ENCODE data around the gene FKBP11. TPM values are rescaled to one million over a fixed set of nuclear protein-coding genes. Genes with fewer than 3 reads are reported as not detected.

The FKBP11 gene
- total RNA-seq (10 to 100 TPM; 13.4 to 22.4 TPM), polyA plus RNA-seq (ENCODE audit: insufficient read depth, low read depth, low replicate concordance) (16.4 TPM)
- long read RNA-seq, donor 1, full-length matches to known transcripts, result 15 of 15 reads
- long read RNA-seq, donor 1, partial matches to known transcripts, result 0 of 15 reads
- long read RNA-seq, donor 1, other reads (novel, unspliced or antisense), result 0 of 15 reads
- long read RNA-seq, donor 2, full-length matches to known transcripts, result 8 of 8 reads
- long read RNA-seq, donor 2, partial matches to known transcripts, result 0 of 8 reads
- long read RNA-seq, donor 2, other reads (novel, unspliced or antisense), result 0 of 8 reads

GRCh38 chr12:48925304-48926011 is at the start of gene FKBP11:
Gene FKBP11 (minus strand): TSS chr12:48925492. CDS start chr12:48925428, 64 bp downstream.
- peak; percentile 50 for DNase-seq
- Histone ChIP-seq H3K27me3 (no peaks in the 10 kb centered on the region), H3K4me3 (peak within 1 kb of the TSS; percentile 72 to 75), H3K4me1 (peaks cover 14% of the 10 kb centered on the region), H3K9me3 (no peaks in the 10 kb centered on the region), H3K27ac (no peak within 1 kb of the TSS), H3K36me3 (ENCODE audit: low read depth, missing control alignments) (no peaks in the 10 kb centered on the region)
- TF ChIP-seq POLR2A (IDR thresholded peaks at IDR 0.05) (no peak), CTCF (IDR thresholded peaks at IDR 0.05) (no peak)
- 8 to 13% methylated on average over 2 to 27 of the region's 38 CpGs for WGBS, 2 donors
- intact Hi-C loops (cut with DNase I; ENCODE audit: low total_unique reads), result no loop called here

- no peaks in the 10 kb centered on the region for H3K36me3 ChIP-seq (ENCODE audit: low read depth, missing control alignments)
- H3K9me3 ChIP-seq, result no peaks in the 10 kb centered on the region
- intact Hi-C loops (cut with DNase I; ENCODE audit: low total_unique reads), result no loop called here
- DNase-seq, result peak; percentile 58
- no peaks in the 10 kb centered on the region for H3K27me3 ChIP-seq
- H3K27ac ChIP-seq, result no peak overlapping the region
- 40 to 45% methylated on average over 14 to 19 of the region's 19 CpGs for WGBS, 2 donors
- no peak overlapping the region for H3K4me3 ChIP-seq
- H3K4me1 ChIP-seq, result peaks cover 21% of the 10 kb centered on the region
- TF ChIP-seq POLR2A (IDR thresholded peaks at IDR 0.05) (no peak), CTCF (IDR thresholded peaks at IDR 0.05) (peak in 2 of 3 experiments; percentile 40 to 56)
Measured at GRCh38 chr12:48973941-48974673, 48.8 kb upstream of the FKBP11 start.

GRCh38 chr12:48973531-48973930 is 48.2 kb upstream of the FKBP11 start:
- DNase-seq, result no peak
- Histone ChIP-seq H3K27ac (no peak overlapping the region), H3K4me1 (peaks cover 15% of the 10 kb centered on the region), H3K27me3 (no peaks in the 10 kb centered on the region), H3K9me3 (no peaks in the 10 kb centered on the region), H3K36me3 (ENCODE audit: low read depth, missing control alignments) (no peaks in the 10 kb centered on the region), H3K4me3 (no peak overlapping the region)
- TF ChIP-seq CTCF (IDR thresholded peaks at IDR 0.05) (no peak), POLR2A (IDR thresholded peaks at IDR 0.05) (no peak)
- intact Hi-C loops (cut with DNase I; ENCODE audit: low total_unique reads), result no loop called here
- 33 to 45% methylated on average over 12 of the region's 12 CpGs for WGBS, 2 donors

GRCh38 chr12:48972952-48973483 is 47.7 kb upstream of the FKBP11 start:
- WGBS, 2 donors, result 33 to 57% methylated on average over 1 to 3 of the region's 3 CpGs
- peaks cover 12% of the 10 kb centered on the region for H3K4me1 ChIP-seq
- no peak for TF ChIP-seq POLR2A (IDR thresholded peaks at IDR 0.05)
- no peak for TF ChIP-seq CTCF (IDR thresholded peaks at IDR 0.05)
- H3K27me3 ChIP-seq, result no peaks in the 10 kb centered on the region
- no peak for DNase-seq
- intact Hi-C loops (cut with DNase I; ENCODE audit: low total_unique reads), result no loop called here
- H3K36me3 ChIP-seq (ENCODE audit: low read depth, missing control alignments), result no peaks in the 10 kb centered on the region
- no peaks in the 10 kb centered on the region for H3K9me3 ChIP-seq
- H3K4me3 ChIP-seq, result no peak overlapping the region
- H3K27ac ChIP-seq, result no peak overlapping the region

Data from testis (tissue), 5 donors.